HT1080 (cell line): Measurements from ENCODE around the gene ATF6. TPM values are rescaled to one million over a fixed set of nuclear protein-coding genes. Genes with fewer than 3 reads are reported as not detected.
"Not testable (repeated sequence)": the region's sequence is repeated elsewhere in the genome, so short reads cannot be mapped to it uniquely, and the experiment has no call there.

Experiments
- DNase-seq: peaks from one replicate; pipeline ENCODE4 v3.0.0-alpha.2; 2015; ENCODE audit warnings: low read depth
- total RNA-seq: library from RNA; depleted of rRNA; stranded (reverse); fragments of >200 nt; shearing (Covaris generic); gene quantifications from 2 replicates; pipeline ENCODE4 v1.2.3, GENCODE V29; 2014

ATF6 gene
- total RNA-seq, 1 experiment from 2014 or later = 20.5 TPM

GRCh38 chr1:161733526-161733925, 32.6 kb upstream of the ATF6 start:
- DNase-seq = peak; percentile 88

GRCh38 chr1:161735837-161736236, 30.3 kb upstream of the ATF6 start:
- no peak for DNase-seq

- DNase-seq = peak; percentile 78
These were observed 29.7 kb upstream of the ATF6 start for GRCh38 chr1:161736335-161736969.

GRCh38 chr1:161737625-161738024, 28.5 kb upstream of the ATF6 start:
- DNase-seq = no peak

GRCh38 chr1:161738627-161739287, 27.4 kb upstream of the ATF6 start:
- peak; percentile 90 for DNase-seq

GRCh38 chr1:161739865-161740566, 26.1 kb upstream of the ATF6 start:
- DNase-seq = no peak

GRCh38 chr1:161740921-161741320, 25.2 kb upstream of the ATF6 start:
- DNase-seq = no peak

GRCh38 chr1:161743231-161743630, 22.9 kb upstream of the ATF6 start:
- no peak for DNase-seq

GRCh38 chr1:161747801-161748200, 18.3 kb upstream of the ATF6 start:
- DNase-seq = no peak

GRCh38 chr1:161749509-161750407, 16.4 kb upstream of the ATF6 start, which contains the start of gene DUSP12:
DUSP12 (plus strand) TSS chr1:161749786; CDS start chr1:161749802, 16 bp downstream.
- peak; percentile 91 for DNase-seq

- no peak for DNase-seq
These were observed 2.5 kb upstream of the ATF6 start for GRCh38 chr1:161763522-161764098.

GRCh38 chr1:161768461-161768860, 2.3 kb downstream of the ATF6 start:
- DNase-seq = no peak

- no peak for DNase-seq
These were observed 3.0 kb downstream of the ATF6 start for GRCh38 chr1:161768986-161769672.

GRCh38 chr1:161769673-161770045, 3.5 kb downstream of the ATF6 start:
- not testable (repeated sequence) for DNase-seq

GRCh38 chr1:161770250-161770649, 4.1 kb downstream of the ATF6 start:
- DNase-seq = no peak

GRCh38 chr1:161771161-161771560, 5.0 kb downstream of the ATF6 start:
- no peak for DNase-seq

- no peak for DNase-seq
These were observed 5.9 kb downstream of the ATF6 start for GRCh38 chr1:161771973-161772372.

- DNase-seq = no peak
These were observed 6.3 kb downstream of the ATF6 start for GRCh38 chr1:161772397-161772796.

- no peak for DNase-seq
These were observed 7.7 kb downstream of the ATF6 start for GRCh38 chr1:161773791-161774190.

- no peak for DNase-seq
These were observed 11.1 kb downstream of the ATF6 start for GRCh38 chr1:161777261-161777660.
